T-helper 17 cell (primary cell): ENCODE data around the gene UTS2R. TPM values are rescaled to one million over a fixed set of nuclear protein-coding genes. Genes with fewer than 3 reads are reported as not detected.
"Not testable (repeated sequence)": the region's sequence is repeated elsewhere in the genome, so short reads cannot be mapped to it uniquely, and the experiment has no call there.

Experiments
- ATAC-seq: fragments of 150-1000 bp; cut with Tn5 transposase; 2 replicates; pipeline ENCODE4 v1.10.0; 2021; ENCODE audit warnings: mild to moderate bottlenecking, moderate library complexity
- DNase-seq, 3 donors: peaks; one replicate each; pipeline versions ENCODE4 v3.0.0 to v3.0.0-alpha.2; 2020 to 2021
- H3K9me3 ChIP-seq: one replicate; pipeline ENCODE4 v1.7.0; 2013; ENCODE audit warnings: low read length, mild to moderate bottlenecking; ENCODE audit not compliant: control insufficient read depth, poor library complexity, severe bottlenecking
- H3K27ac Mint-ChIP-seq: one replicate; pipeline ENCODE4 v1.8.0; 2022; ENCODE audit warnings: mild to moderate bottlenecking, moderate library complexity, mixed read lengths
- H3K27me3 Mint-ChIP-seq: one replicate; pipeline ENCODE4 v1.8.0; 2022; ENCODE audit warnings: mixed read lengths
- H3K36me3 Mint-ChIP-seq: one replicate; pipeline ENCODE4 v1.8.0; 2022; ENCODE audit warnings: low read depth, mixed read lengths
- H3K4me1 Mint-ChIP-seq: one replicate; pipeline ENCODE4 v1.8.0; 2022; ENCODE audit warnings: mild to moderate bottlenecking, mixed read lengths
- H3K4me3 Mint-ChIP-seq: one replicate; pipeline ENCODE4 v1.8.0; 2022; ENCODE audit warnings: mild to moderate bottlenecking, moderate library complexity, mixed read lengths
- total RNA-seq, 4 donors: library from RNA in 2 of 4; stranded (reverse) in 2 of 4; gene quantifications; one replicate each; pipeline ENCODE4 v1.2.3 and lab custom pipeline; 2022 to 2026

The UTS2R gene
- total RNA-seq, 2 donors from 2014 or later = not detected

DNA sequence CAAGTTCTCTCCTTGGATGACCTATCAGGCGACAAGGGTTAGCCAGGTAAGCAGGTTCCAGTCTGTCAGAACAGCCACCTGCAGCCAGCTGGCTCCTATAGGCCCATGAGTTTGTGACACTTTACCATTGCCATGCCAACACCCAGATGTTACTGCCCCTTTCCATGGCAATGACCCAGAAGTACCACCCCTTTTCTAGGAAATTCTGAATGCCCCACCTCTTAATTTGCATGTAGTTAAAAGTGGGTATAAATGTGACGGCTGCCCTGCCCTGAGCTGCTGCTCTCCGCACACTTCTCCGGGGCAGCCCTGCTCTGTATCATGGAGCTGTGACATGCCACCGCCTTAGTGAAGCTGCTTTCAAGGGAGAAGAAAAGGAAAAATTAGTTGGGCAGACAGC is 28.0 kb upstream of the UTS2R start:
- DNase-seq (no peak), ATAC-seq (no peak)
- peaks cover 8% of the 10 kb centered on the region for H3K4me1 Mint-ChIP-seq
- H3K4me3 Mint-ChIP-seq = no peak overlapping the region
- H3K27me3 Mint-ChIP-seq = peaks cover under 1% of the 10 kb centered on the region
- no peaks in the 10 kb centered on the region for H3K9me3 ChIP-seq
- H3K27ac Mint-ChIP-seq = no peak overlapping the region
- H3K36me3 Mint-ChIP-seq = no peaks in the 10 kb centered on the region

DNA sequence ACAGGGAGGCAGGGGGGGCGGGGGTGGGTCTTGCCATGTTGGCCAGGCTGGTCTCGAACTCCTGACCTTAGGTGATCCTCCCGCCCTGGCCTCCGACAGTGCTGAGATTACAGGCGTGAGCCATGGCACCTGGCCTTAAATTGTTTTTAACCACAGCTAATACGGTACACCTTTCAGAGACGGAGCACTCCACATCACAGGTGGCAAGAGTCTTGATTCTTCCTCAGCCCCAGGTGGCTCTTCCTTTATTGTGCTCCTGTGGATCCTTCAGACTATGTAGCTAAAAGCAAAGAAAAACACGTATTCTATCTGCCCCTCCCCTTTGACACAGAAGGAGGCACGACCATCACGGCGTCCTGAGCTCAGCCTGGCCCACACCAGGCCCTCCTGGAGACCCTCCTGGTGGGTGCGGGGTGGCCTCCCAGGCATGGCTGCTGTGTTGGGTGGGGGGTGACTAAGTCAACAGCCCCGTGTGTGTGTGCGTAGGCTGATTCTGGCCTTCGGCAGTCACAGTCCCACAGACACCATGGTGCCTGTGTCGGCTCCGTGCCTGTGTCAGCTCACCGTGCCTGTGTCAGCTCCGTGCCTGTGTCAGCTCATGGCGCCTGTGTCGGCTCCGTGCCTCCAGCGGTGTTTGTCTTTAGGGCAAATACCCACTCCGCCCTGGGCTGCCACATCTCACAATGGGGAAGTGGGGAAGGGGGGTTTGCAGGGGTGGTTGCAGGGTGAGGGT is 27.2 kb upstream of the UTS2R start:
- ATAC-seq (no peak), DNase-seq (no peak)
- Mint-ChIP-seq H3K36me3 (no peaks in the 10 kb centered on the region), H3K4me1 (peaks cover 3% of the 10 kb centered on the region), H3K27me3 (peaks cover 8% of the 10 kb centered on the region), H3K4me3 (no peak overlapping the region), H3K27ac (no peak overlapping the region)
- H3K9me3 ChIP-seq = no peaks in the 10 kb centered on the region

DNA sequence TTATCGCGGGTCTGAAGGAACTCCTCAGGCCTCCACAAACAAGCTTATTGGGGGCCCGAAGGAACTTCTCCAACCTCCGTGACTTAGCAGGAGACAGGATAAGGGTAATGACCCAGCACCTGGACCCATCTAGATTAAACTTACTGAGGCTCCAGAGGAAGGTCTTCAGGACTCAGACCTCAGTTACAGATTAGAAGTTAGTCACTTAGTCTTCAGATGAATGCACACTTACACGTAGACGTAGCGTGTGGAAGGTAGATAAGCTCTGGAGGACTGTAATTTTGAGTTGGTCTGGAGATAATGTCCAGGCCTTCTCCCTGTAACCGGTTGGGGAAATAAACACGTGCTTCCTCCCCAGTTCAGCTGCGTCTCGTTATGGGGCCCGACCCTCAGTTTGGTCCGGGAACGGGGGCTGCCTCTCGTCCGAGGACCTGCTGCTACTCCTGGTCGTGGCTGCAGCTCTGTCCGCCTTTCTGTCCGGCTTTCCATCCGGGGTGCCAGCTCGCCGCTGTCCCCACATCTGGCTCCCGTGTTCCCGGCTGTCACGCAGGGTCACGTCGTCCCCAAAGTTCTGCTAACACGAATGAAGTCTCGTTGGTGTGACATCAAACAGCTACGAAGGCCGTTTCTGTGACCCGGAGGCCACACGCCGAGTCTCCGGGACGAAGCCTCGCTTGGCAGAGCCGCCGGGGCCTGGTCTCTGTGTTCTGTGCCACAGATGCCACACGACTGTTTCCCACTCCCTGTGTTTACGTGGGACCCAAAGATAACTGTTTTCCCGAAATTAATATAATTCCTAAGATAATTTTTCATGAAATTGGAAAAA is 26.2 kb upstream of the UTS2R start:
- ATAC-seq = no peak
- H3K36me3 Mint-ChIP-seq = no peaks in the 10 kb centered on the region
- no peak overlapping the region for H3K4me3 Mint-ChIP-seq
- H3K27ac Mint-ChIP-seq = no peak overlapping the region
- H3K9me3 ChIP-seq = no peaks in the 10 kb centered on the region
- H3K27me3 Mint-ChIP-seq = peaks cover 12% of the 10 kb centered on the region
- H3K4me1 Mint-ChIP-seq = peaks cover 3% of the 10 kb centered on the region
- no peak for DNase-seq

DNA sequence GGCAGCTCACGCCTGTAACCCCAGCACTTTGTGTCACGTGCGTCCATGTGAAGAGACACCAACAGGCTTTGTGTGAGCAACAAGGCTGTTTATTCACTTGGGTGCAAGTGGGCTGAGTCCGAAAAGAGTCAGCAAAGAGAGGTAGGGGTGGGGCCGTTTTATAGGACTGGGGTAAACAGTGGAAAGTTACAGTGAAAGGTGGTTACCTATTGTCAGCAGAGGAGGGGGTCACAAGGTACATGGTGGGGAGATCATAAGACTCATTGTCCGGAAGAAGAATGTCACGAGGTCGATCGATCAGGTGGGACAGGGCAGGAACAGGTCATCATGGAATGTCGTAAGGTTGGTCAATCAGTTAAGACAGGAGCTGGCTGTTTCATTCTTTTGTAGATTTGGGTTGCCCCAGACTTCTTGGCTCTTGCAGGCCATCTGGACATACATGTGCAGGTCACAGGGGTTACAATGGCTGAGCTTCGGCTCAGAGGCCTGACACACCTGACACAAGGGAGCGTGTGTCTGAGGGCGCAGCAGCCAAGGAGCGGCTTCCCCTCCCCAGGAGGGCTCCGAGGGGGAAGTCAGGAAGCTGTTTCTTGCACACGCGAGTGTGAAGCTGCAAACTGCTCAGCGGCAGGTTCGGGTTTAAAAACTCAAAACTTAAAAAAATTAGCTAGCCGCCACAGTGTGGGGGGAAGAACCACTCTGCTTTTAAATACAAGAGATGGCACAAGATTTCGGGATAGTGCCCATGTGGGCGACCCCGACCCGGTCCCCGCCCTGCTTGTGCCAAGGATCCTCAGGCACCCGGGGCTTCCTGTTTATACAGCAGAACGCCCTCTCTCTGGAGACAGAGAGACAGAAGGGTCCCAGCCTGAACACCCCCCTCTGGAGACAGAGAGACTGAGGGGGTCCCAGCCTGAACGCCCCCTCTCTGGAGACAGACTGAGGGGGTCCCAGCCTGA is 24.9 kb upstream of the UTS2R start:
- no peak overlapping the region for H3K4me3 Mint-ChIP-seq
- no peaks in the 10 kb centered on the region for H3K9me3 ChIP-seq
- no peaks in the 10 kb centered on the region for H3K36me3 Mint-ChIP-seq
- peaks cover 3% of the 10 kb centered on the region for H3K4me1 Mint-ChIP-seq
- H3K27me3 Mint-ChIP-seq = peaks cover 17% of the 10 kb centered on the region
- ATAC-seq (no peak), DNase-seq (no peak)
- H3K27ac Mint-ChIP-seq = no peak overlapping the region

DNA sequence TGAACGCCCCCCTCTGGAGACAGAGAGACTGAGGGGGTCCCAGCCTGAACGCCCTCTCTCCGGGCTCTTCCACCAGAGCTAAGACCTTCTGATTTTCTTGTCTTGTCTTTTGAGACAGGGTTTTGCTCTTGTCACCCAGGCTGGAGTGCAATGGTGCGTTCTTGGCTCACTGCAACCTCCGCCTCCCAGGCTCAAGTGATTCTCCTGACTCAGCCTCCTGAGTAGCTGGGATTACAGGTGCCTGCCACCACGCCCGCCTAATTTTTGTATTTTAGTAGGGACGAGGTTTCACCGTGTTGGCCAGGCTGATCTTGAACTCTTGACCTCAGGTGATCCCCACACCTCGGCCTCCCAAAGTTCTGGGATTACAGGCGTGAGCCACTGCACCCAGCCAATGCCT is 23.6 kb upstream of the UTS2R start:
- not testable (repeated sequence) for ATAC-seq, DNase-seq, H3K36me3 Mint-ChIP-seq, H3K4me1 Mint-ChIP-seq, H3K4me3 Mint-ChIP-seq, H3K9me3 ChIP-seq, H3K27ac Mint-ChIP-seq
- H3K27me3 Mint-ChIP-seq = peaks cover 20% of the 10 kb centered on the region

DNA sequence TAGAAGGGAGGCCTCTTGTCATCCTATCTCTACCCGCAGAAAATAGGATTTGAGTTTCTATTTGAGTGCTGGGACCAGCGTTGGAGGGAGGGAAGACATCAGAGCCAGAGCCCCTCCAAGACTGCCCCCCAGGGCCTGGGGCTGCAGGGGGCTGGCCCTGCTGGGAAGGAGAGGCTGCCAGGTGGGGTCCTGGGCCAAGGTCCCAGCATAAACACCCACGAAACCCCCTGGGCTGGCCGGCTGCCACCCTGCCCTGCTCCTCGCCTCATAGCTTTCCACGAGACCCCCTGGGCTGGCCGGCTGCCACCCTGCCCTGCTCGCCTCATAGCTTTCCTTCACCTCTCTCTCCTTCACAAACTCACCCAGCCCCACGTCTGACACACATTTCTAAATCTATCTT is 23.1 kb upstream of the UTS2R start:
- no peaks in the 10 kb centered on the region for H3K9me3 ChIP-seq
- no peaks in the 10 kb centered on the region for H3K36me3 Mint-ChIP-seq
- ATAC-seq (no peak), DNase-seq (no peak)
- H3K4me3 Mint-ChIP-seq = no peak overlapping the region
- peaks cover 20% of the 10 kb centered on the region for H3K27me3 Mint-ChIP-seq
- no peak overlapping the region for H3K27ac Mint-ChIP-seq
- peaks cover 7% of the 10 kb centered on the region for H3K4me1 Mint-ChIP-seq

DNA sequence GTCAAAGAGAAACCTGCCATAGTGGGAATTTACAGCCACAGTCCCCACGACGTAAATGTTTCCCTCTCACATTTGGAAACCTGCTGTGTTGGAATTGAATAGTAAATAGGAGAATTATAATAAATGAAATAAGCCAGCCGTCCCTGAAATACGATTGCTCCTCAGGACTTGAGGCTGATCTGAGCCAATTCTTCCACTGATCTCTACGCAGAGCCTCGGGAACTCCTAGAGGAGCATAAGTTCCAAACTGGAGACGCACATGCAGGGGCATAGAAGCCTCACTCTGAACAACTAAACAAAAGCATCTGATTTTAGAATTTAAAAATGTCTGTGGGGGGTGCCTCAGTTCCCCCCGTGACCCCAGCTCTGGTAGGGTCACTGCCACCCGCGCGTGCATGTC is 22.7 kb upstream of the UTS2R start:
- H3K4me1 Mint-ChIP-seq = peaks cover 7% of the 10 kb centered on the region
- ATAC-seq (no peak), DNase-seq (no peak)
- H3K27ac Mint-ChIP-seq = no peak overlapping the region
- no peaks in the 10 kb centered on the region for H3K36me3 Mint-ChIP-seq
- peaks cover 20% of the 10 kb centered on the region for H3K27me3 Mint-ChIP-seq
- no peaks in the 10 kb centered on the region for H3K9me3 ChIP-seq
- H3K4me3 Mint-ChIP-seq = no peak overlapping the region

DNA sequence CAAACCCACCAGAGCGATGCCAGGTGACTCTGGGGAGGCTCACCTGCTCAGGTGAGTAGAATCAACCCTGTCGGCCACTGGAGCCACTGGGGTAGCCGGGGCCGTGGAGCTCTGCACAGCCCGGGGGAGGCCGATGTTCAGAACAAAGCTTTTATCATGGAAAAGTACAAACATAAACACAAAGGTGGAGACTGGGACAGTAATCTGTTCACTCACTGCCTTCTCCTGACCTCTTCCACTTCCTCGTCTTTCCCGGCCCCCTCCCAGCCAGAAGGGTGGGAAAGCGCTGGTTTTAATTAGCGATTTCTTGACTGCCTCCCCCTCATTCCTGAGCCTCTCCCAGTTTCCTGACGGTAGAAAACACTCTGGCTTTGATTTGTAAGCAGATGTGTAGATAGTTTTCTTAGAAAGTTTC is 22.3 kb upstream of the UTS2R start:
- Mint-ChIP-seq H3K36me3 (no peaks in the 10 kb centered on the region), H3K4me3 (no peak overlapping the region), H3K4me1 (peaks cover 7% of the 10 kb centered on the region), H3K27me3 (peaks cover 20% of the 10 kb centered on the region), H3K27ac (no peak overlapping the region)
- DNase-seq (no peak), ATAC-seq (no peak)
- H3K9me3 ChIP-seq = no peaks in the 10 kb centered on the region

DNA sequence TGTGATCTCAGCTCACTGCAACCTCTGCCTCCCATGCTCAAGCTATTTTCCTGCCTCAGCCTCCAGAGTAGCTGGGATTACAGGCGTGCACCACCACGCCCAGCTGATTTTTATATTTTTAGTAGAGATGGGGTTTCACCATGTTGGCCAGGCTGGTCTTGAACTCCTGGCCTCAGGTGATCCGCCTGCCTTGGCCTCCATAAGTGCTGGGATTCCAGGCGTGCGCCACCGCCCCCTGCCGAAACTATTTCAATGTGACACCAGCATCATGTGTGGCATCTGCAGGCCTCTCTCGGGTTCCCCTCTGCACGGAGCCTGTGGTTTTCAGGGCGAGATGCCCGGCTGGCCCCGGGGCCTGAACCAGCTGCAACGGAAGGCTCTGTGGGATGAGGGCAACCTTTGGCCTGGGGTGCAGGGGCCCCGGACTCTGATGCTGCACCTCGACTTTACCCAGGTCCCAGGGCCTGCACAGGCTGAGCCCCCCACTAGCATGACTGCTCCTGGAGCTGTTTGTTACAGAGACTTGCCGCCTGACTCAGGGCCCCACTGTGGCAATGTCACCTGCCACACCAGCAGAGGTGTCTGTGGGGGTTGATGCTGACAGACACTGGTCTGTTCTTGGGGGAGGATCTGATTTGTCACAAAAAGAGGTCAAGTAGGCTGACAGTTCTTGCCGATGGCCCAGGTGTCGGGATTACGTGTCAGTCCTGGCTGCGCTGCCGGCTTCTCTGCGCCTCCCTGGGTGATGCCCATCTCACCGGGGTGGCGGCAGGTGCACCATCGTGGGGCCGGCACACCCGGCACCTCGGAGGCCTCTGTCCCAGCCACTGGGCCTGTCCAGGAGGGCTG is 21.2 kb upstream of the UTS2R start:
- Mint-ChIP-seq H3K27ac (peak overlapping the region; percentile 37), H3K4me1 (peaks cover 7% of the 10 kb centered on the region), H3K27me3 (peaks cover 20% of the 10 kb centered on the region), H3K36me3 (no peaks in the 10 kb centered on the region), H3K4me3 (no peak overlapping the region)
- H3K9me3 ChIP-seq = no peaks in the 10 kb centered on the region
- DNase-seq = no peak
- no peak for ATAC-seq

DNA sequence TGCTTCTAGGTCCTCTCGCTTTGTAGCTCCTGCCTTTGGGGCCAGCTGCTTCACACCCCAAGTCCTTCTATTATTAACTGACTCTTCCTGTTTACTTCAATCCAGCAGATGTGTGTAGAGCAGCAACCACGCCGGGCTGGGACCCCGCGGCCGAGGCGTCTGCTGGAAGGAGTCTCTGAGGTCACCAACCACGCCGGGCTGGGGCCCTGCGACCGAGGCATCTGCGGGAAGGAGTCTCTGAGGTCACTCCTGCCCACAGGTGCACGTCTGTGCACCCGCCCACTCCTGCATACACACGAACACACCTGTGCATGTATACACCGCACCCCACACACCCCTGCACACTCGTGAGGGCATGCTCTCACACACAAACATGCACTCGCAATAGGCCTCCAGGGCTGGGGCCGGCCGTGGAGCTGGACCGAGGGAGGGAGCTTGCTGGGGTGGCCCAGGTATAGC is 20.3 kb upstream of the UTS2R start:
- H3K9me3 ChIP-seq = no peaks in the 10 kb centered on the region
- DNase-seq = no peak
- no peak for ATAC-seq
- peaks cover 6% of the 10 kb centered on the region for H3K4me1 Mint-ChIP-seq
- peaks cover 20% of the 10 kb centered on the region for H3K27me3 Mint-ChIP-seq
- H3K36me3 Mint-ChIP-seq = no peaks in the 10 kb centered on the region
- no peak overlapping the region for H3K27ac Mint-ChIP-seq
- no peak overlapping the region for H3K4me3 Mint-ChIP-seq

DNA sequence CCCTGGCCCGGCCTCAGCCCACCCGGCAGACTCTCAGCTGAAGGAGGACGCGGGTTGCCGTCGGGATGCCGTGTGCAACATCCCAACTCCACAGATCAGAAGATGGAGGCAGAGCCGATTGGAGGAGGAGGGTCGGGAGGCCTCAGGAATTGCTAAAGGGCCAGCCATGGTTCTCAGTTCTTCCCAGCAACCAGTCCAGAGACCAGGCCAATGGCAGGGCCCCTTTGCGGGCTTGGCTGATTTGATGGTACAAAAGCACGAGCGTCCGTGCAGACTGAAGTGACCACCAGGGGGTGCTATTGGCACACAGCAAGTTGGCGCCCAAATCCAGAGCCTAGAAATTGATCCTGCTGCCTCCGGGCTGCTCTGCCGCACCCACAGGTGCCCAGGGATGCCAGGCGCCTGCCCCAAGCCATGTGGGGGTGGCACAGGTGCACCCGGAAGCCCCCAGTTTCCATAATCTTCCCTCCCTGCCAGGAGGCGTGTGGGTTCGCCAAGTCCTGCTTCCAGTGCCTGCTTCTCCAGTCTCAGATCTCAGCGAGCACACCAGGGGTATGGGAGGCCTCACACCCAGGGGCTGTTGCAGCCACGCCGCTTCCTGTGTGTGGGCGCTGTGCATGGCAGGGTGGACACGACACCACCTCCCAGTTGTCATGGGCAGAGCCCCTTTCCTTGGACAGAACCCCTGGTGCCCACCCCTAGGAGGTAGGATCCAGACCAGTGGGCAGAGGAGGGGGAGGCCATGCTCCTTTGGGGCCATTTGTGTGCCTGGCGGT is 19.7 kb upstream of the UTS2R start:
- peaks cover 4% of the 10 kb centered on the region for H3K4me1 Mint-ChIP-seq
- no peak overlapping the region for H3K27ac Mint-ChIP-seq
- DNase-seq (peak; percentile 65 to 71 (median 66)), ATAC-seq (peak; percentile 90)
- H3K4me3 Mint-ChIP-seq = no peak overlapping the region
- peaks cover 20% of the 10 kb centered on the region for H3K27me3 Mint-ChIP-seq
- H3K9me3 ChIP-seq = no peaks in the 10 kb centered on the region
- no peaks in the 10 kb centered on the region for H3K36me3 Mint-ChIP-seq

DNA sequence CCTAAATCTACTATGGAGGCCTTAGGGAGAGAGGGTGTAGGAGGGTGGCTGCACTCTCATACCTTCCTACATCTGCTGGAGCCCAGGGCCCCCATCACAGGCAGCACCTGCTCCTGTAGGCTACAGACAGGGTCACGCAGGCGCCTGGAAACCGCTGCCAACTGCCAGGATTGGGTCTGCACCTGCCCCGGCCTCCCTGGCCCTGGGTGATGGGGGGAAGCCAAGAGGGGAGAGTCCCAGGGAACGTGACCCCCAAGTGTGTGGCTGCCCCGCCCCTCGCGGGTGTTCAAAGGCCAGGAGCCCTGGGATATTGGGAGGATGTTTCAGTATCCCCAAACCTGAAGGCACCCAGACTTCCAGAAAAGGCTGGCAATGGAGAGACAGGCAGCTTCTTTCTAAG is 18.1 kb upstream of the UTS2R start:
- H3K4me3 Mint-ChIP-seq = no peak overlapping the region
- ATAC-seq (no peak), DNase-seq (no peak)
- H3K27ac Mint-ChIP-seq = no peak overlapping the region
- peaks cover 30% of the 10 kb centered on the region for H3K27me3 Mint-ChIP-seq
- peaks cover 8% of the 10 kb centered on the region for H3K4me1 Mint-ChIP-seq
- H3K36me3 Mint-ChIP-seq = peaks cover 3% of the 10 kb centered on the region
- no peaks in the 10 kb centered on the region for H3K9me3 ChIP-seq
